T1000 (cell line): ENCODE measurements around the gene MPC1.

ENCODE experiments used
- DNase-seq: peaks from one replicate; lab custom pipeline; 2025; ENCODE audit warnings: mixed read lengths; lab: John Stamatoyannopoulos, UW

Gene MPC1

GRCh38 chr6:166382933-166383801, at the start of gene MPC1:
Gene MPC1, minus strand, starts transcription at chr6:166382940. Its CDS starts 64 bp downstream, at chr6:166382876.
- DNase-seq: peak; percentile 92

- no peak for DNase-seq
Observed at GRCh38 chr6:166430269-166430668, 47.5 kb upstream of the MPC1 start.

DNA sequence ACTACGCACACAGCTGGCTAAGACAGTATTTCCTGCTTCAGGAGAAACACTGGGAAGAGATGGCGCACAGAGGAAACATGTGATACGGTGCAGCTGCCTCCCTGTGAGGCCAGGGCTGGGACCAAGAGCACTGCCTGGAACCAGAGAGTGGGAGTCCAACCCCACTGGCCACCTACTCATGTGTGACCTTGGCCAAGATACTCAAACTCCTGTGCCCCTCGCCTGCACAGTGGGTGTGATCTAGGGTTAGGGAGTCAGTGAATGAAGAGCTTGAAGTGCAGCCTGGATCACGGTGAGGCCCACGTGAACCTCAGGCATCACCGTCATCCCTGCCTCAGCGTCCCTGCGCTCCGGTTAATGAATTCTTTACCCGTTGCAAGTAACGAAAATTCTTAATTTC, 41.7 kb upstream of the MPC1 start:
- DNase-seq: no peak

DNA sequence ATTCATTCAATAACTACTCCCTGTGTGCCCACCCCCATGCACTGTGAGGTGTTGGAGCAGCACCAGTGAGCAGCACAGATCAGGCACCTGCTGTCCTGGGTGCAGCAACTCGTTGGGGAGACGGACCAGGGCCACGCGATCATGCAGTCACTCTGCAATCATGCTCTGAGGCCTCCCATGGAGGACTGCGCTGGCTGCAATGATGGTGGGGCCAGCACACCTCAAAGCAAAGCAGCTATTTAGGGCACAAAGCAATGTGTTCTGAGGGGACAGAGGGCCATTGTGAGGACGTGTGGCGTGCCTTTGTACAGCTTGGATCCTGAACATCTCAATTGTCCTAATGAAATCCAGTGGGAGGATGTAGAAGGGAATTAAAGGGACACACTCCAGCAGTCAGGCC, 41.0 kb upstream of the MPC1 start:
- DNase-seq: no peak

- DNase-seq: no peak
Observed at GRCh38 chr6:166423051-166423745, 40.5 kb upstream of the MPC1 start.

DNA sequence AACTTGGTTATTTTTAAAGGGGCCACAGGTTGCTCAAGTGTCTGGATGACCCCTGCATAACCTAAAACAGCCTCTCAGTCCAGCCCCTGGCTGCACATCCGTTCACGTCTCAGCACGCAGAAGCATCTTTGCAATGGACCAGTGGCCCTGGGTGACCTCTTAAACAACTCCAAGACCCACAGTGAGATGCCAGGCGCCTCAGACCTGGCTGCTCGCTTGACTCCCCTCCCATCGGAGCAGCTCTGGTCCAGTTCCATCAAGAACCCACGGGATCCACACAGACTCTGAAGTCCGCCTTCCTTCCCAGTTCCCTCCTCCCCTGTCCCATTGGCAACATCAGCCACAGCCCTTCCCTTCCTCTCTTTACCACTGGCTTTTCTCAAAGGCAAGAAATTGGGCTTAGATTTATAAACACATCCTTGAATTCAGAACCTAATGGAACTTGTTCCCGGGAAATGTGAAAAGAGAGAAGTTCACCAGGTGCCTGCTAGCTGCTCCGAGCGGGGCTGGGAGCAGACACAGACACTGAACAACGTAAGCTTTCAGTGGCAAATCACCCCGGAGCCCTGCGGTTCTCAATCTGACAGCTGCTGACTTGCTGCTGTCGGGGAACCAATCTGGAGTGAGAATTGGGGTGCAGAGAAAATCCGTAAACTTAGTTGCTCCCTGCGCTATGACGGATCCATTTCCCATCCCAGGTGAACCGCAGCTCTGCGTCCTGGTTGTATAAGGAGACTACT, 39.6 kb upstream of the MPC1 start:
- DNase-seq: no peak

- DNase-seq: no peak
Observed at GRCh38 chr6:166420351-166420750, 37.6 kb upstream of the MPC1 start.

- no peak for DNase-seq
Observed at GRCh38 chr6:166419717-166420116, 37.0 kb upstream of the MPC1 start.

GRCh38 chr6:166419286-166419685, 36.5 kb upstream of the MPC1 start:
- no peak for DNase-seq

DNA sequence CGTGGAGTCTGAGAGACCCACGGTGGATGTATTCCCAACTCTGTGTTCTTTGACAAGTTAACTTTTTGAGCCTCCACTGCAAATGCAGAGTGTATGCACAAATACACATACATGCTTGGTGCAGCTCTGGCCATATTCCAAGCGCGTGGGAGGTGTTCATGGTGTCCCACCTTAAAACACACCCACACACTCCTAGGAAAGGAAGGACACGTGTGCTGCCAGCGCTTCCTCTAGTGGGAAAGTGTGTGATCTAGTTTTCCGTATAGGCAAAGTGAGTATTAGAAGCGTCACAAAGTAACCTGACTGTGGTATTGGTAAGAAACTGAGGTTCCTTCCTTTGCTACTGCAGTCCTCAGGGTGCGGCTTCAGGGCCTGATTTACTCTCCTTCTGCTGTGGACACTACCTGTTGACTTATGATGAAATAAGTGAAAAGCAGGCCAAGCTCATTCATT, 36.0 kb upstream of the MPC1 start:
- DNase-seq: no peak

- no peak for DNase-seq
Observed at GRCh38 chr6:166417285-166417691, 34.5 kb upstream of the MPC1 start.

DNA sequence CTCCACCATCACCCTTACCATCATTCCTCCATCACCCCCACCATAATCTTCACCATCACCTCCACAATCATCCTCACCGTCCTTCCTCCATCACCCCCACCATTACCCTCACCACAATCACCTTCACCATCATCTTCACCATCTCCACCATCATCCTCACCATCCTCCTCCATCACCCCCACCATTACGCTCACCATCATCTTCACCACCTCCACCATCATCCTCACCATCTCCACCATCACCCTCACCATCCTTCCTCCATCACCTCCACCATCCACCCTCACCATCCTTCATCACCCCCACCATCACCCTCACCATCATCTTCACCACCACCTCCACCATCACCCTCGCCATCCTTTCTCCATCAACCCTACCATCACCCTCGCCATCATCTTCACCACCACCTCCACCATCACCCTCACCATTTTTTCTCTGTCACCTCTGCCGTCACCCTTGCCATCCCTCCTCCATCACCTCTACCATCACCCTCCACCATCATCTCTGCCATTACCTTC, 33.1 kb upstream of the MPC1 start:
- no peak for DNase-seq

- DNase-seq: no peak
Observed at GRCh38 chr6:166415306-166415705, 32.6 kb upstream of the MPC1 start.

GRCh38 chr6:166413491-166413951, 30.8 kb upstream of the MPC1 start:
- no peak for DNase-seq

- DNase-seq: no peak
Observed at GRCh38 chr6:166412911-166413384, 30.2 kb upstream of the MPC1 start.

- DNase-seq: no peak
Observed at GRCh38 chr6:166412156-166412910, 29.6 kb upstream of the MPC1 start.

GRCh38 chr6:166411721-166412151, 29.0 kb upstream of the MPC1 start:
- DNase-seq: no peak

- DNase-seq: no peak
Observed at GRCh38 chr6:166411271-166411670, 28.5 kb upstream of the MPC1 start.

DNA sequence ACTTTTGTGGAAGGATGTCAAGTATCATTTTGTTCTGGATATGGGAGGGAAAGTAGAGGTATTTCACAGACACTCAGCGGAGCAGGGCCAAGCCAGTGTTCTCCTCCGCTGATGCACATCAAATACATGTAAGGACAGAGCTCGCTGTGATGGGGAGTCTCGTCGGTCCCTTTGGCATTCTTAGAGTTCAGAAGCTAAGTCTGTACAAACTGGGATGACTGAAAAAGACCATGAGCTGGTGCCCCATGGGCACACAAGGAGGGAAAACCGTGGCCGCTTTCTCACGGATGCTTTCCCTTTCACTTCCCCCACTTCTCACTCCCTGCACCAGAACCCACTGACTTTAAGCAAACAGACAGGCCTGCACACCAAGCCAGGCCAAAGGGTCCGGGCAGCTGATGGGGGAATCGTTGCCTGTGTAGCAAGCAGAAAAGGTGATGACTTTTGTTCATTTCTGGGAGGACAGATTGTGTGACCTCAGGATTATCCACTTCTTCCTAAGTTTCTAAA, 27.7 kb upstream of the MPC1 start:
- DNase-seq: no peak

DNA sequence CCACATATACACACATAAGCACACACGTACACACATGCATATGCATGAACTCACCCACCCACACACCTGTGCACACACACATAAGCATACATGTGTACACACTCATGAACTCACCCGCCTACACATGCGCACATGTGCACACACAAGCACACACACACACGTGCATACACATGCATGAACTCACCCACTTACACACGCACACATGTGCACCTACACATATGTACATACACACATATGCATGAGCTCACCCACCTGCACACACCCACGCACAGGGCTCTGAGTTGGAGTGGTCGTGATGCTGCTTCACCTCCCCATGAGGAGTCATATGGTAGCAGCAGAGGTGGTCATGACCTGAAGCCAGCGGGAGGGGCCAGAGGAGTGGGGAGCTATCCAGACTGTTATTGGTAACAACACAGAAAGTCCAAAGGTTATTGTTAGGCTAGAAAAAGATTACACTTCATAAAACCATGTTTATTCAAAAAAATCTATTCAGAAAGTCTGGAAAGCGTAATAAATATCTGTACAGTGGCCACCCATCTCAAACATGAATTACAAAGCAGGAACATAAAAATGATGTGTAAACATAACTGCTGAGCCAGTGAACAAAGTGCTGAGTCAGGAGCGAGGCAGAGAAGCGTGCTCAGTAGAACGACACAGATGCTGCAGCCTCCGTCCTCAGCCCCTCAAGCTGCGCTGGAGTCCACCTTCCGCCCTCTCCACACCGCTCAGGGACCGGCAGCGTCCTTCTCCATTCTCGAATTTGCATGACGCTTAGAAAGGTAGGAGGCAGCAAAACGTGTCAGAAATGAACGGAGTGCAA, 26.4 kb upstream of the MPC1 start:
- no peak for DNase-seq
